ENCODE data around the gene ABCC1.

GRCh38 chr16:16059160-16059559 lies 109.7 kb downstream of the ABCC1 start:
- TF ChIP-seq, protein P1, sequence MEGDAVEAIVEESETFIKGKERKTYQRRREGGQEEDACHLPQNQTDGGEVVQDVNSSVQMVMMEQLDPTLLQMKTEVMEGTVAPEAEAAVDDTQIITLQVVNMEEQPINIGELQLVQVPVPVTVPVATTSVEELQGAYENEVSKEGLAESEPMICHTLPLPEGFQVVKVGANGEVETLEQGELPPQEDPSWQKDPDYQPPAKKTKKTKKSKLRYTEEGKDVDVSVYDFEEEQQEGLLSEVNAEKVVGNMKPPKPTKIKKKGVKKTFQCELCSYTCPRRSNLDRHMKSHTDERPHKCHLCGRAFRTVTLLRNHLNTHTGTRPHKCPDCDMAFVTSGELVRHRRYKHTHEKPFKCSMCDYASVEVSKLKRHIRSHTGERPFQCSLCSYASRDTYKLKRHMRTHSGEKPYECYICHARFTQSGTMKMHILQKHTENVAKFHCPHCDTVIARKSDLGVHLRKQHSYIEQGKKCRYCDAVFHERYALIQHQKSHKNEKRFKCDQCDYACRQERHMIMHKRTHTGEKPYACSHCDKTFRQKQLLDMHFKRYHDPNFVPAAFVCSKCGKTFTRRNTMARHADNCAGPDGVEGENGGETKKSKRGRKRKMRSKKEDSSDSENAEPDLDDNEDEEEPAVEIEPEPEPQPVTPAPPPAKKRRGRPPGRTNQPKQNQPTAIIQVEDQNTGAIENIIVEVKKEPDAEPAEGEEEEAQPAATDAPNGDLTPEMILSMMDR (IDR thresholded peaks at IDR 0.05; ENCODE audit: low read depth, low read length): no peak
- no peak for TF ChIP-seq MYC (IDR thresholded peaks at IDR 0.05; ENCODE audit: low read depth, low read length)
- no peak for TF ChIP-seq MAX (IDR thresholded peaks at IDR 0.05; ENCODE audit: low read depth, low read length)
